ENCODE measurements around the gene ATAD3B.

- no peak for TF ChIP-seq EP300 (IDR thresholded peaks at IDR 0.05; ENCODE audit: low read depth)
- TF ChIP-seq, protein P1, sequence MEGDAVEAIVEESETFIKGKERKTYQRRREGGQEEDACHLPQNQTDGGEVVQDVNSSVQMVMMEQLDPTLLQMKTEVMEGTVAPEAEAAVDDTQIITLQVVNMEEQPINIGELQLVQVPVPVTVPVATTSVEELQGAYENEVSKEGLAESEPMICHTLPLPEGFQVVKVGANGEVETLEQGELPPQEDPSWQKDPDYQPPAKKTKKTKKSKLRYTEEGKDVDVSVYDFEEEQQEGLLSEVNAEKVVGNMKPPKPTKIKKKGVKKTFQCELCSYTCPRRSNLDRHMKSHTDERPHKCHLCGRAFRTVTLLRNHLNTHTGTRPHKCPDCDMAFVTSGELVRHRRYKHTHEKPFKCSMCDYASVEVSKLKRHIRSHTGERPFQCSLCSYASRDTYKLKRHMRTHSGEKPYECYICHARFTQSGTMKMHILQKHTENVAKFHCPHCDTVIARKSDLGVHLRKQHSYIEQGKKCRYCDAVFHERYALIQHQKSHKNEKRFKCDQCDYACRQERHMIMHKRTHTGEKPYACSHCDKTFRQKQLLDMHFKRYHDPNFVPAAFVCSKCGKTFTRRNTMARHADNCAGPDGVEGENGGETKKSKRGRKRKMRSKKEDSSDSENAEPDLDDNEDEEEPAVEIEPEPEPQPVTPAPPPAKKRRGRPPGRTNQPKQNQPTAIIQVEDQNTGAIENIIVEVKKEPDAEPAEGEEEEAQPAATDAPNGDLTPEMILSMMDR (IDR thresholded peaks at IDR 0.05): no peak
- no peak for TF ChIP-seq POLR2AphosphoS5 (IDR thresholded peaks at IDR 0.05)
Observed at GRCh38 chr1:1544544-1544943, 73.0 kb downstream of the ATAD3B start.

Measured in transverse colon (tissue), 4 donors.